Hematopoietic multipotent progenitor cell treated with erythropoietin and hydrocortisone succinate and interleukin-3 and kit ligand, for 8 days (in vitro differentiated cells): Measurements from ENCODE around the gene ZNF322.

Source experiments
- DNase-seq: peaks from one replicate; pipeline ENCODE4 v3.0.0-alpha.2; 2015

The ZNF322 gene

GRCh38 chr6:26613689-26614683 lies 45.6 kb downstream of the ZNF322 start:
- DNase-seq, result no peak

GRCh38 chr6:26613201-26613600 lies 46.3 kb downstream of the ZNF322 start:
- DNase-seq, result no peak

GRCh38 chr6:26611599-26611998 lies 47.9 kb downstream of the ZNF322 start:
- peak; percentile 20 for DNase-seq

GRCh38 chr6:26609463-26609862 lies 50.1 kb downstream of the ZNF322 start:
- DNase-seq, result no peak

GRCh38 chr6:26607434-26608230 lies 51.9 kb downstream of the ZNF322 start:
- DNase-seq, result peak; percentile 73

- no peak for DNase-seq
Observed at GRCh38 chr6:26604797-26605196, 54.7 kb downstream of the ZNF322 start.

- no peak for DNase-seq
Observed at GRCh38 chr6:26604026-26604425, 55.5 kb downstream of the ZNF322 start.

- no peak for DNase-seq
Observed at GRCh38 chr6:26602262-26602661, 57.3 kb downstream of the ZNF322 start.

- DNase-seq, result no peak
Observed at GRCh38 chr6:26600759-26601158, 58.8 kb downstream of the ZNF322 start.

GRCh38 chr6:26599591-26599990 lies 60.0 kb downstream of the ZNF322 start:
- DNase-seq, result no peak

- DNase-seq, result no peak
Observed at GRCh38 chr6:26599134-26599533, 60.4 kb downstream of the ZNF322 start.

GRCh38 chr6:26598267-26598666 lies 61.3 kb downstream of the ZNF322 start:
- DNase-seq, result no peak

- DNase-seq, result no peak
Observed at GRCh38 chr6:26597821-26598220, 61.7 kb downstream of the ZNF322 start.

- no peak for DNase-seq
Observed at GRCh38 chr6:26597389-26597766, 62.2 kb downstream of the ZNF322 start.

GRCh38 chr6:26596579-26597388 lies 62.8 kb downstream of the ZNF322 start, which contains the start of gene ABT1:
Gene ABT1 (plus strand): TSS chr6:26596953. CDS start chr6:26596983, 30 bp downstream.
- peak; percentile 98 for DNase-seq

GRCh38 chr6:26595669-26596269 lies 63.8 kb downstream of the ZNF322 start:
- peak; percentile 91 for DNase-seq

GRCh38 chr6:26594730-26595632 lies 64.6 kb downstream of the ZNF322 start:
- peak; percentile 84 for DNase-seq

- no peak for DNase-seq
Observed at GRCh38 chr6:26594131-26594498, 65.4 kb downstream of the ZNF322 start.

- no peak for DNase-seq
Observed at GRCh38 chr6:26593278-26594130, 66.0 kb downstream of the ZNF322 start.

GRCh38 chr6:26592649-26593048 lies 66.9 kb downstream of the ZNF322 start:
- peak; percentile 34 for DNase-seq
